ENCODE results near the gene ETS2.

Gene ETS2

GRCh38 chr21:38794978-38795377 lies 10.8 kb upstream of the ETS2 start:
- Histone ChIP-seq H3K36me3 (ENCODE audit: control insufficient read depth, insufficient read depth, low read length) (no peaks in the 10 kb centered on the region), H2AK5ac (ENCODE audit: low read length) (no peak overlapping the region), H3K4me1 (ENCODE audit: control insufficient read depth, low read depth, low read length) (no peaks in the 10 kb centered on the region), H3K79me1 (ENCODE audit: low read length) (no peaks in the 10 kb centered on the region), H4K5ac (ENCODE audit: low read length) (no peak overlapping the region), H2BK15ac (replicated peaks; ENCODE audit: low read depth) (no peak overlapping the region), H3K9ac (ENCODE audit: low read length) (no peak overlapping the region), H3K18ac (ENCODE audit: low read length) (no peak overlapping the region), H3K4me2 (ENCODE audit: low read length) (no peak overlapping the region), H4K8ac (ENCODE audit: low read depth, low read length) (no peak overlapping the region), H3K4me3 (ENCODE audit: low read length) (no peak overlapping the region), H3K79me2 (ENCODE audit: control insufficient read depth, insufficient read depth, low read length) (no peaks in the 10 kb centered on the region), H3K23ac (ENCODE audit: low read length) (no peak overlapping the region), H3K4ac (ENCODE audit: low read depth, low read length) (no peak overlapping the region), H2BK120ac (ENCODE audit: low read depth, low read length) (no peak overlapping the region), H2BK5ac (ENCODE audit: low read length) (no peak overlapping the region), H3K27me3 (ENCODE audit: insufficient read depth, low read length, poor library complexity) (no peaks in the 10 kb centered on the region), H3K27ac (ENCODE audit: low read depth, low read length) (no peak overlapping the region), H3K56ac (ENCODE audit: low read length) (no peak overlapping the region)
- no CpG with 5 or more reads among the region's 6 CpGs for WGBS (ENCODE audit: extremely low coverage, insufficient coverage, low lambda C conversion rate)
- DNase-seq, result no peak

- no peak overlapping the region for H2BK5ac ChIP-seq (ENCODE audit: low read length)
- H3K36me3 ChIP-seq (ENCODE audit: control insufficient read depth, insufficient read depth, low read length), result no peaks in the 10 kb centered on the region
- H3K18ac ChIP-seq (ENCODE audit: low read length), result no peak overlapping the region
- no peak overlapping the region for H2AK5ac ChIP-seq (ENCODE audit: low read length)
- H3K56ac ChIP-seq (ENCODE audit: low read length), result no peak overlapping the region
- H3K4me2 ChIP-seq (ENCODE audit: low read length), result no peak overlapping the region
- no peak overlapping the region for H3K9ac ChIP-seq (ENCODE audit: low read length)
- no peak overlapping the region for H3K4me3 ChIP-seq (ENCODE audit: low read length)
- H4K5ac ChIP-seq (ENCODE audit: low read length), result no peak overlapping the region
- H3K4me1 ChIP-seq (ENCODE audit: control insufficient read depth, low read depth, low read length), result no peaks in the 10 kb centered on the region
- no peaks in the 10 kb centered on the region for H3K79me2 ChIP-seq (ENCODE audit: control insufficient read depth, insufficient read depth, low read length)
- H2BK120ac ChIP-seq (ENCODE audit: low read depth, low read length), result no peak overlapping the region
- H2BK15ac ChIP-seq (replicated peaks; ENCODE audit: low read depth), result no peak overlapping the region
- H3K27ac ChIP-seq (ENCODE audit: low read depth, low read length), result no peak overlapping the region
- H3K23ac ChIP-seq (ENCODE audit: low read length), result no peak overlapping the region
- H3K79me1 ChIP-seq (ENCODE audit: low read length), result no peaks in the 10 kb centered on the region
- H4K8ac ChIP-seq (ENCODE audit: low read depth, low read length), result no peak overlapping the region
- WGBS (ENCODE audit: extremely low coverage, insufficient coverage, low lambda C conversion rate), result no CpG with 5 or more reads among the region's 8 CpGs
- H3K4ac ChIP-seq (ENCODE audit: low read depth, low read length), result no peak overlapping the region
- no peaks in the 10 kb centered on the region for H3K27me3 ChIP-seq (ENCODE audit: insufficient read depth, low read length, poor library complexity)
- DNase-seq, result no peak
Measured at GRCh38 chr21:38795475-38795874, 10.3 kb upstream of the ETS2 start.

- Histone ChIP-seq H3K4me2 (ENCODE audit: low read length) (no peak overlapping the region), H3K27me3 (ENCODE audit: insufficient read depth, low read length, poor library complexity) (no peaks in the 10 kb centered on the region), H2BK120ac (ENCODE audit: low read depth, low read length) (no peak overlapping the region), H3K4ac (ENCODE audit: low read depth, low read length) (no peak overlapping the region), H3K9ac (ENCODE audit: low read length) (no peak overlapping the region), H3K4me1 (ENCODE audit: control insufficient read depth, low read depth, low read length) (no peaks in the 10 kb centered on the region), H3K79me2 (ENCODE audit: control insufficient read depth, insufficient read depth, low read length) (no peaks in the 10 kb centered on the region), H3K4me3 (ENCODE audit: low read length) (no peak overlapping the region), H3K27ac (ENCODE audit: low read depth, low read length) (no peak overlapping the region), H3K23ac (ENCODE audit: low read length) (no peak overlapping the region), H2BK5ac (ENCODE audit: low read length) (no peak overlapping the region), H2BK15ac (replicated peaks; ENCODE audit: low read depth) (no peak overlapping the region), H3K79me1 (ENCODE audit: low read length) (no peaks in the 10 kb centered on the region), H4K5ac (ENCODE audit: low read length) (no peak overlapping the region), H2AK5ac (ENCODE audit: low read length) (no peak overlapping the region), H3K18ac (ENCODE audit: low read length) (no peak overlapping the region), H4K8ac (ENCODE audit: low read depth, low read length) (no peak overlapping the region), H3K36me3 (ENCODE audit: control insufficient read depth, insufficient read depth, low read length) (no peaks in the 10 kb centered on the region), H3K56ac (ENCODE audit: low read length) (no peak overlapping the region)
- WGBS (ENCODE audit: extremely low coverage, insufficient coverage, low lambda C conversion rate), result no CpG with 5 or more reads among the region's 5 CpGs
- DNase-seq, result no peak
Measured at GRCh38 chr21:38796424-38796823, 9.3 kb upstream of the ETS2 start.

GRCh38 chr21:38797470-38797869 lies 8.3 kb upstream of the ETS2 start:
- H3K4ac ChIP-seq (ENCODE audit: low read depth, low read length), result no peak overlapping the region
- no peak overlapping the region for H4K8ac ChIP-seq (ENCODE audit: low read depth, low read length)
- no peak overlapping the region for H3K4me2 ChIP-seq (ENCODE audit: low read length)
- H2AK5ac ChIP-seq (ENCODE audit: low read length), result no peak overlapping the region
- no CpG with 5 or more reads among the region's 3 CpGs for WGBS (ENCODE audit: extremely low coverage, insufficient coverage, low lambda C conversion rate)
- H3K4me3 ChIP-seq (ENCODE audit: low read length), result no peak overlapping the region
- H4K5ac ChIP-seq (ENCODE audit: low read length), result no peak overlapping the region
- H3K27ac ChIP-seq (ENCODE audit: low read depth, low read length), result no peak overlapping the region
- H3K79me1 ChIP-seq (ENCODE audit: low read length), result no peaks in the 10 kb centered on the region
- H3K23ac ChIP-seq (ENCODE audit: low read length), result no peak overlapping the region
- H2BK15ac ChIP-seq (replicated peaks; ENCODE audit: low read depth), result no peak overlapping the region
- DNase-seq, result peak; percentile 79
- H3K4me1 ChIP-seq (ENCODE audit: control insufficient read depth, low read depth, low read length), result peaks cover 2% of the 10 kb centered on the region
- H3K18ac ChIP-seq (ENCODE audit: low read length), result no peak overlapping the region
- H3K9ac ChIP-seq (ENCODE audit: low read length), result no peak overlapping the region
- peak overlapping the region; percentile 49 for H3K56ac ChIP-seq (ENCODE audit: low read length)
- H3K79me2 ChIP-seq (ENCODE audit: control insufficient read depth, insufficient read depth, low read length), result no peaks in the 10 kb centered on the region
- H2BK120ac ChIP-seq (ENCODE audit: low read depth, low read length), result no peak overlapping the region
- H3K36me3 ChIP-seq (ENCODE audit: control insufficient read depth, insufficient read depth, low read length), result no peaks in the 10 kb centered on the region
- H2BK5ac ChIP-seq (ENCODE audit: low read length), result no peak overlapping the region
- H3K27me3 ChIP-seq (ENCODE audit: insufficient read depth, low read length, poor library complexity), result no peaks in the 10 kb centered on the region

GRCh38 chr21:38798081-38798480 lies 7.6 kb upstream of the ETS2 start:
- H3K27me3 ChIP-seq (ENCODE audit: insufficient read depth, low read length, poor library complexity), result no peaks in the 10 kb centered on the region
- H3K9ac ChIP-seq (ENCODE audit: low read length), result no peak overlapping the region
- H4K8ac ChIP-seq (ENCODE audit: low read depth, low read length), result no peak overlapping the region
- H3K4me1 ChIP-seq (ENCODE audit: control insufficient read depth, low read depth, low read length), result peaks cover 2% of the 10 kb centered on the region
- WGBS (ENCODE audit: extremely low coverage, insufficient coverage, low lambda C conversion rate), result 100% methylated on average over 3 of the region's 6 CpGs
- H3K23ac ChIP-seq (ENCODE audit: low read length), result no peak overlapping the region
- no peak overlapping the region for H3K4me2 ChIP-seq (ENCODE audit: low read length)
- no peak overlapping the region for H2BK15ac ChIP-seq (replicated peaks; ENCODE audit: low read depth)
- no peak overlapping the region for H3K27ac ChIP-seq (ENCODE audit: low read depth, low read length)
- H3K36me3 ChIP-seq (ENCODE audit: control insufficient read depth, insufficient read depth, low read length), result no peaks in the 10 kb centered on the region
- no peak overlapping the region for H3K4me3 ChIP-seq (ENCODE audit: low read length)
- no peak overlapping the region for H2BK120ac ChIP-seq (ENCODE audit: low read depth, low read length)
- no peak for DNase-seq
- H3K18ac ChIP-seq (ENCODE audit: low read length), result no peak overlapping the region
- no peaks in the 10 kb centered on the region for H3K79me2 ChIP-seq (ENCODE audit: control insufficient read depth, insufficient read depth, low read length)
- H4K5ac ChIP-seq (ENCODE audit: low read length), result no peak overlapping the region
- H2BK5ac ChIP-seq (ENCODE audit: low read length), result no peak overlapping the region
- no peaks in the 10 kb centered on the region for H3K79me1 ChIP-seq (ENCODE audit: low read length)
- no peak overlapping the region for H3K4ac ChIP-seq (ENCODE audit: low read depth, low read length)
- H2AK5ac ChIP-seq (ENCODE audit: low read length), result no peak overlapping the region
- H3K56ac ChIP-seq (ENCODE audit: low read length), result peak overlapping the region; percentile 22

GRCh38 chr21:38798481-38798882 lies 7.2 kb upstream of the ETS2 start:
- Histone ChIP-seq H3K4ac (ENCODE audit: low read depth, low read length) (no peak overlapping the region), H3K79me2 (ENCODE audit: control insufficient read depth, insufficient read depth, low read length) (no peaks in the 10 kb centered on the region), H2BK120ac (ENCODE audit: low read depth, low read length) (no peak overlapping the region), H3K23ac (ENCODE audit: low read length) (no peak overlapping the region), H3K4me1 (ENCODE audit: control insufficient read depth, low read depth, low read length) (peaks cover 2% of the 10 kb centered on the region), H4K8ac (ENCODE audit: low read depth, low read length) (no peak overlapping the region), H3K27ac (ENCODE audit: low read depth, low read length) (no peak overlapping the region), H4K5ac (ENCODE audit: low read length) (no peak overlapping the region), H3K9ac (ENCODE audit: low read length) (no peak overlapping the region), H3K27me3 (ENCODE audit: insufficient read depth, low read length, poor library complexity) (no peaks in the 10 kb centered on the region), H3K4me3 (ENCODE audit: low read length) (no peak overlapping the region), H3K79me1 (ENCODE audit: low read length) (no peaks in the 10 kb centered on the region), H3K4me2 (ENCODE audit: low read length) (no peak overlapping the region), H3K56ac (ENCODE audit: low read length) (peak overlapping the region; percentile 22), H2BK15ac (replicated peaks; ENCODE audit: low read depth) (no peak overlapping the region), H3K36me3 (ENCODE audit: control insufficient read depth, insufficient read depth, low read length) (no peaks in the 10 kb centered on the region), H3K18ac (ENCODE audit: low read length) (no peak overlapping the region), H2BK5ac (ENCODE audit: low read length) (no peak overlapping the region), H2AK5ac (ENCODE audit: low read length) (no peak overlapping the region)
- DNase-seq, result peak; percentile 79
- WGBS (ENCODE audit: extremely low coverage, insufficient coverage, low lambda C conversion rate), result no CpG with 5 or more reads among the region's 7 CpGs

All from mesendoderm (in vitro differentiated cells).